ENCODE results near the gene MAPT.

GRCh38 chr17:45904866-45905265 lies 10.5 kb downstream of the MAPT start:
- no peak for TF ChIP-seq ZNF565 (CRISPR knock-in tag; conservative IDR thresholded peaks at IDR 0.05; ENCODE audit: low read depth)
- TF ChIP-seq ZFP30 (CRISPR knock-in tag; IDR thresholded peaks at IDR 0.05): no peak
- no peak for TF ChIP-seq CREB5 (CRISPR knock-in tag; IDR thresholded peaks at IDR 0.05; ENCODE audit: low read depth)
- TF ChIP-seq TSHZ2 (CRISPR knock-in tag; IDR thresholded peaks at IDR 0.05): no peak
- TF ChIP-seq PATZ1 (CRISPR knock-in tag; IDR thresholded peaks at IDR 0.05; ENCODE audit: borderline replicate concordance): no peak
- no peak for TF ChIP-seq GLIS3 (CRISPR knock-in tag; IDR thresholded peaks at IDR 0.05)
- no peak for TF ChIP-seq ZFP3 (CRISPR knock-in tag; IDR thresholded peaks at IDR 0.05)

Data from SK-N-SH treated with all-trans-retinoic acid at 6 μM for 48 hours (cell line).